Measurements from ENCODE around the gene RNF214. TPM values are rescaled to one million over a fixed set of nuclear protein-coding genes. Genes with fewer than 3 reads are reported as not detected.

Gene RNF214
- total RNA-seq, 4 donors from 2014 or later: 13.2 to 17.9 (median 13.9) TPM

GRCh38 chr11:117229931-117230285, 2.6 kb upstream of the RNF214 start:
- no peak for TF ChIP-seq CTCF (IDR thresholded peaks at IDR 0.05; ENCODE audit: low read depth)

- no peak for TF ChIP-seq CTCF (IDR thresholded peaks at IDR 0.05; ENCODE audit: low read depth)
Measured at GRCh38 chr11:117230286-117230961, 2.0 kb upstream of the RNF214 start.

GRCh38 chr11:117230999-117231841, 1.3 kb upstream of the RNF214 start:
- no peak for TF ChIP-seq CTCF (IDR thresholded peaks at IDR 0.05; ENCODE audit: low read depth)

- TF ChIP-seq CTCF (IDR thresholded peaks at IDR 0.05; ENCODE audit: low read depth): no peak
Measured at GRCh38 chr11:117231842-117232091, 704 bp upstream of the RNF214 start, which contains the start of gene PCSK7. Gene PCSK7, minus strand, starts transcription at chr11:117232073. Its CDS starts 2,229 bp downstream, at chr11:117229844.

- no peak for TF ChIP-seq CTCF (IDR thresholded peaks at IDR 0.05; ENCODE audit: low read depth)
Measured at GRCh38 chr11:117232911-117233409, 489 bp downstream of the RNF214 start.

GRCh38 chr11:117238221-117238620, 5.8 kb downstream of the RNF214 start:
- no peak for TF ChIP-seq CTCF (IDR thresholded peaks at IDR 0.05; ENCODE audit: low read depth)

- TF ChIP-seq CTCF (IDR thresholded peaks at IDR 0.05; ENCODE audit: low read depth): no peak
Measured at GRCh38 chr11:117239295-117239694, 6.8 kb downstream of the RNF214 start.
